Keratinocyte (primary cell): ENCODE results near the gene MYO1E. TPM values are rescaled to one million over a fixed set of nuclear protein-coding genes. Genes with fewer than 3 reads are reported as not detected.

Experiments used
- DNase-seq: peaks from one replicate; pipeline ENCODE4 v3.0.0-alpha.2; 2011; ENCODE audit warnings: low read depth, missing footprints, low spot score
- FAIRE-seq: peaks from 2 replicates; lab custom pipeline; 2011; peaks lifted over from hg19 to GRCh38; lab: Jason Lieb, UNC
- H2AFZ ChIP-seq: 2 replicates; pipeline ENCODE4 v1.6.0; 2012; ENCODE audit warnings: low read length, control low read depth, inconsistent platforms; ENCODE audit not compliant: control insufficient read depth
- H3K27ac ChIP-seq: 2 replicates; pipeline ENCODE4 v1.5.1; 2011; ENCODE audit warnings: low read length; ENCODE audit not compliant: control insufficient read depth, insufficient read depth
- H3K27me3 ChIP-seq: 3 replicates; pipeline ENCODE4 v1.6.0; 2011; ENCODE audit warnings: low read length; ENCODE audit not compliant: control insufficient read depth, insufficient read depth; ENCODE audit errors: extremely low read depth
- H3K36me3 ChIP-seq, 2 experiments: 2 replicates in 1 of 2; 3 replicates in 1 of 2; pipeline ENCODE4 v1.5.1; 2011; ENCODE audit warnings: low read length in 2 of 2, mild to moderate bottlenecking in 1 of 2; ENCODE audit not compliant: control insufficient read depth in 2 of 2, insufficient read depth in 2 of 2; ENCODE audit errors: extremely low read depth in 1 of 2
- H3K4me1 ChIP-seq: 3 replicates; pipeline ENCODE4 v1.5.1; 2011; ENCODE audit warnings: low read length; ENCODE audit not compliant: control insufficient read depth, insufficient read depth; ENCODE audit errors: extremely low read depth
- H3K4me2 ChIP-seq: 3 replicates; pipeline ENCODE4 v1.6.0; 2011; ENCODE audit warnings: low read depth, low read length; ENCODE audit not compliant: control insufficient read depth, insufficient read depth; ENCODE audit errors: extremely low read depth
- H3K4me3 ChIP-seq, 3 experiments: fragments of 200-600 bp in 1 of 3; sonication (generic) in 1 of 3; 2 replicates in 2 of 3; 3 replicates in 1 of 3; pipeline ENCODE4 v1.5.1; 2011 to 2016; ENCODE audit warnings: low read length in 3 of 3, mild to moderate bottlenecking in 3 of 3, control low read depth in 2 of 3, inconsistent platforms in 1 of 3, low read depth in 1 of 3, mixed read lengths in 1 of 3, mixed run types in 1 of 3, moderate library complexity in 1 of 3; ENCODE audit not compliant: control insufficient read depth in 2 of 3, insufficient read depth in 2 of 3; ENCODE audit errors: extremely low read depth in 1 of 3
- H3K79me2 ChIP-seq: 2 replicates; pipeline ENCODE4 v1.6.0; 2012; ENCODE audit warnings: low read length; ENCODE audit not compliant: control insufficient read depth, insufficient read depth
- H3K9ac ChIP-seq: 3 replicates; pipeline ENCODE4 v1.6.0; 2011; ENCODE audit warnings: low read length; ENCODE audit not compliant: control insufficient read depth, insufficient read depth; ENCODE audit errors: extremely low read depth
- H3K9me1 ChIP-seq: 3 replicates; pipeline ENCODE4 v1.6.0; 2011; ENCODE audit warnings: low read length; ENCODE audit not compliant: control insufficient read depth, insufficient read depth; ENCODE audit errors: extremely low read depth
- H3K9me3 ChIP-seq: 2 replicates; pipeline ENCODE4 v1.5.1; 2012; ENCODE audit warnings: low read depth, low read length; ENCODE audit not compliant: control insufficient read depth
- H4K20me1 ChIP-seq: 3 replicates; pipeline ENCODE4 v1.6.0; 2011; ENCODE audit warnings: low read length; ENCODE audit not compliant: control insufficient read depth, insufficient read depth; ENCODE audit errors: extremely low read depth
- CTCF ChIP-seq, 3 experiments: IDR thresholded peaks in 1 of 3; conservative IDR thresholded peaks in 1 of 3; optimal IDR thresholded peaks in 1 of 3; 2 replicates in 2 of 3; 3 replicates in 1 of 3; pipeline versions ENCODE3 to v1.5.1; 2011; ENCODE audit warnings: low read length in 3 of 3, mild to moderate bottlenecking in 3 of 3, moderate library complexity in 2 of 3, control low read depth in 1 of 3, inconsistent platforms in 1 of 3; ENCODE audit not compliant: insufficient read depth in 2 of 3; ENCODE audit errors: extremely low read depth in 1 of 3
- EZH2 ChIP-seq: IDR thresholded peaks from one replicate; pipeline ENCODE4 v1.6.1; 2012; ENCODE audit warnings: inconsistent platforms, mild to moderate bottlenecking, low read length, moderate library complexity
- dilution Hi-C: fragments of 300-500 bp; cut with MboI; formaldehyde crosslinking; loops from one replicate; pipeline ENCODE4 v1.7.0; 2020; ENCODE audit warnings: low sequenced_read_pairs; ENCODE audit not compliant: extremely low pct_ligation_motif_present
- polyA plus RNA-seq, 5 experiments: library from polyadenylated mRNA; depleted of rRNA in 3 of 5; stranded (reverse) in 3 of 5; stranded (forward) in 1 of 5; unstranded in 1 of 5; fragments of >200 nt; gene quantifications; 1 replicate in 1 of 5; 2 replicates in 3 of 5; 3 replicates in 1 of 5; pipeline versions ENCODE4 v1.2.1 to v1.2.3, GENCODE V29; 2011 to 2012; ENCODE audit warnings: missing spikeins in 2 of 5, low read depth in 1 of 5, low replicate concordance in 1 of 5

Gene MYO1E
- polyA plus RNA-seq, 1 donor (not counting 4 experiments of a cell fraction or from before 2014, with no cell fraction given), result 213 TPM

- Histone ChIP-seq H3K36me3 (peaks cover 10 to 18% of the 10 kb centered on the region in 2 experiments), H3K4me2 (peak overlapping the region; percentile 56), H2AFZ (no peak overlapping the region), H3K4me1 (peaks cover 23% of the 10 kb centered on the region), H3K27ac (peak overlapping the region; percentile 67), H3K4me3 (no peak overlapping the region), H4K20me1 (peaks cover 2% of the 10 kb centered on the region), H3K79me2 (peaks cover 54% of the 10 kb centered on the region), H3K27me3 (no peaks in the 10 kb centered on the region), H3K9ac (peak overlapping the region; percentile 1), H3K9me1 (peaks cover 3% of the 10 kb centered on the region), H3K9me3 (no peaks in the 10 kb centered on the region)
- dilution Hi-C loops, result no loop called here
- TF ChIP-seq EZH2 (no peak), CTCF (optimal IDR thresholded peaks at IDR 0.05 in 1 of 3, IDR thresholded peaks at IDR 0.05 in 1 of 3, conservative IDR thresholded peaks at IDR 0.05 in 1 of 3; ENCODE audit: extremely low read depth in 1 of 3, insufficient read depth in 2 of 3, low read length in 3 of 3) (no peak)
- DNase-seq (no peak), FAIRE-seq (peak; percentile 64)
Observed at GRCh38 chr15:59268168-59268851, 104.4 kb downstream of the MYO1E start.

GRCh38 chr15:59266028-59266427, 106.6 kb downstream of the MYO1E start:
- dilution Hi-C loops, result no loop called here
- Histone ChIP-seq H4K20me1 (no peaks in the 10 kb centered on the region), H2AFZ (no peak overlapping the region), H3K9me1 (peaks cover 3% of the 10 kb centered on the region), H3K79me2 (peaks cover 34% of the 10 kb centered on the region), H3K27ac (no peak overlapping the region), H3K36me3 (peaks cover 8 to 18% of the 10 kb centered on the region in 2 experiments), H3K27me3 (no peaks in the 10 kb centered on the region), H3K4me3 (no peak overlapping the region), H3K4me2 (no peak overlapping the region), H3K4me1 (peaks cover 23% of the 10 kb centered on the region), H3K9ac (no peak overlapping the region), H3K9me3 (no peaks in the 10 kb centered on the region)
- FAIRE-seq (no peak), DNase-seq (no peak)
- TF ChIP-seq CTCF (optimal IDR thresholded peaks at IDR 0.05 in 1 of 3, IDR thresholded peaks at IDR 0.05 in 1 of 3, conservative IDR thresholded peaks at IDR 0.05 in 1 of 3; ENCODE audit: extremely low read depth in 1 of 3, insufficient read depth in 2 of 3, low read length in 3 of 3) (no peak), EZH2 (no peak)
